C4-2B (cell line): ENCODE data around the gene MIPOL1.

Source experiments
- CTCF ChIP-seq: fragments of 450-650 bp; conservative IDR thresholded peaks from 2 replicates; pipeline ENCODE4 v1.5.1; 2017; ENCODE audit warnings: mild to moderate bottlenecking
- ZFX ChIP-seq: fragments of 450-650 bp; IDR thresholded peaks from 2 replicates; pipeline ENCODE4 v1.6.1; 2017

GRCh38 chr14:37591311-37591940 lies 393.7 kb downstream of the MIPOL1 start:
- TF ChIP-seq CTCF (peak; percentile 56), ZFX (no peak)
